Keratinocyte (primary cell): ENCODE results near the gene GNPTG. TPM values are rescaled to one million over a fixed set of nuclear protein-coding genes. Genes with fewer than 3 reads are reported as not detected.

Experiments
- DNase-seq: peaks from one replicate; pipeline ENCODE4 v3.0.0-alpha.2; 2011; ENCODE audit warnings: low read depth, missing footprints, low spot score
- FAIRE-seq: peaks from 2 replicates; lab custom pipeline; 2011; peaks lifted over from hg19 to GRCh38; lab: Jason Lieb, UNC
- H2AFZ ChIP-seq: 2 replicates; pipeline ENCODE4 v1.6.0; 2012; ENCODE audit warnings: low read length, control low read depth, inconsistent platforms; ENCODE audit not compliant: control insufficient read depth
- H3K27ac ChIP-seq: 2 replicates; pipeline ENCODE4 v1.5.1; 2011; ENCODE audit warnings: low read length; ENCODE audit not compliant: control insufficient read depth, insufficient read depth
- H3K27me3 ChIP-seq: 3 replicates; pipeline ENCODE4 v1.6.0; 2011; ENCODE audit warnings: low read length; ENCODE audit not compliant: control insufficient read depth, insufficient read depth; ENCODE audit errors: extremely low read depth
- H3K36me3 ChIP-seq, 2 experiments: 2 replicates in 1 of 2; 3 replicates in 1 of 2; pipeline ENCODE4 v1.5.1; 2011; ENCODE audit warnings: low read length in 2 of 2, mild to moderate bottlenecking in 1 of 2; ENCODE audit not compliant: control insufficient read depth in 2 of 2, insufficient read depth in 2 of 2; ENCODE audit errors: extremely low read depth in 1 of 2
- H3K4me1 ChIP-seq: 3 replicates; pipeline ENCODE4 v1.5.1; 2011; ENCODE audit warnings: low read length; ENCODE audit not compliant: control insufficient read depth, insufficient read depth; ENCODE audit errors: extremely low read depth
- H3K4me2 ChIP-seq: 3 replicates; pipeline ENCODE4 v1.6.0; 2011; ENCODE audit warnings: low read depth, low read length; ENCODE audit not compliant: control insufficient read depth, insufficient read depth; ENCODE audit errors: extremely low read depth
- H3K4me3 ChIP-seq, 3 experiments: fragments of 200-600 bp in 1 of 3; sonication (generic) in 1 of 3; 2 replicates in 2 of 3; 3 replicates in 1 of 3; pipeline ENCODE4 v1.5.1; 2011 to 2016; ENCODE audit warnings: low read length in 3 of 3, mild to moderate bottlenecking in 3 of 3, control low read depth in 2 of 3, inconsistent platforms in 1 of 3, low read depth in 1 of 3, mixed read lengths in 1 of 3, mixed run types in 1 of 3, moderate library complexity in 1 of 3; ENCODE audit not compliant: control insufficient read depth in 2 of 3, insufficient read depth in 2 of 3; ENCODE audit errors: extremely low read depth in 1 of 3
- H3K79me2 ChIP-seq: 2 replicates; pipeline ENCODE4 v1.6.0; 2012; ENCODE audit warnings: low read length; ENCODE audit not compliant: control insufficient read depth, insufficient read depth
- H3K9ac ChIP-seq: 3 replicates; pipeline ENCODE4 v1.6.0; 2011; ENCODE audit warnings: low read length; ENCODE audit not compliant: control insufficient read depth, insufficient read depth; ENCODE audit errors: extremely low read depth
- H3K9me1 ChIP-seq: 3 replicates; pipeline ENCODE4 v1.6.0; 2011; ENCODE audit warnings: low read length; ENCODE audit not compliant: control insufficient read depth, insufficient read depth; ENCODE audit errors: extremely low read depth
- H3K9me3 ChIP-seq: 2 replicates; pipeline ENCODE4 v1.5.1; 2012; ENCODE audit warnings: low read depth, low read length; ENCODE audit not compliant: control insufficient read depth
- H4K20me1 ChIP-seq: 3 replicates; pipeline ENCODE4 v1.6.0; 2011; ENCODE audit warnings: low read length; ENCODE audit not compliant: control insufficient read depth, insufficient read depth; ENCODE audit errors: extremely low read depth
- CTCF ChIP-seq, 3 experiments: IDR thresholded peaks in 1 of 3; conservative IDR thresholded peaks in 1 of 3; optimal IDR thresholded peaks in 1 of 3; 2 replicates in 2 of 3; 3 replicates in 1 of 3; pipeline versions ENCODE3 to v1.5.1; 2011; ENCODE audit warnings: low read length in 3 of 3, mild to moderate bottlenecking in 3 of 3, moderate library complexity in 2 of 3, control low read depth in 1 of 3, inconsistent platforms in 1 of 3; ENCODE audit not compliant: insufficient read depth in 2 of 3; ENCODE audit errors: extremely low read depth in 1 of 3
- EZH2 ChIP-seq: IDR thresholded peaks from one replicate; pipeline ENCODE4 v1.6.1; 2012; ENCODE audit warnings: inconsistent platforms, mild to moderate bottlenecking, low read length, moderate library complexity
- dilution Hi-C: fragments of 300-500 bp; cut with MboI; formaldehyde crosslinking; loops from one replicate; pipeline ENCODE4 v1.7.0; 2020; ENCODE audit warnings: low sequenced_read_pairs; ENCODE audit not compliant: extremely low pct_ligation_motif_present
- polyA plus RNA-seq, 5 experiments: library from polyadenylated mRNA; depleted of rRNA in 3 of 5; stranded (reverse) in 3 of 5; stranded (forward) in 1 of 5; unstranded in 1 of 5; fragments of >200 nt; gene quantifications; 1 replicate in 1 of 5; 2 replicates in 3 of 5; 3 replicates in 1 of 5; pipeline versions ENCODE4 v1.2.1 to v1.2.3, GENCODE V29; 2011 to 2012; ENCODE audit warnings: missing spikeins in 2 of 5, low read depth in 1 of 5, low replicate concordance in 1 of 5

The GNPTG gene
- polyA plus RNA-seq, 1 donor (not counting 4 experiments of a cell fraction or from before 2014, with no cell fraction given), result 30.9 TPM

- H3K36me3 ChIP-seq, result peaks cover 12 to 15% of the 10 kb centered on the region in 2 experiments
- TF ChIP-seq CTCF (optimal IDR thresholded peaks at IDR 0.05 in 1 of 3, IDR thresholded peaks at IDR 0.05 in 1 of 3, conservative IDR thresholded peaks at IDR 0.05 in 1 of 3; ENCODE audit: extremely low read depth in 1 of 3, insufficient read depth in 2 of 3, low read length in 3 of 3) (no peak), EZH2 (no peak)
- H3K27me3 ChIP-seq, result no peaks in the 10 kb centered on the region
- peaks cover 4% of the 10 kb centered on the region for H3K9me1 ChIP-seq
- no peak for DNase-seq
- peaks cover 2% of the 10 kb centered on the region for H4K20me1 ChIP-seq
- peak overlapping the region; percentile 74 for H3K4me2 ChIP-seq
- peak overlapping the region; percentile 19 for H2AFZ ChIP-seq
- H3K9me3 ChIP-seq, result no peaks in the 10 kb centered on the region
- H3K4me3 ChIP-seq, result peak overlapping the region; percentile 64 to 97 (median 90)
- FAIRE-seq, result no peak
- H3K9ac ChIP-seq, result peak overlapping the region; percentile 81
- H3K27ac ChIP-seq, result peak overlapping the region; percentile 56
- peaks cover 57% of the 10 kb centered on the region for H3K79me2 ChIP-seq
- dilution Hi-C loops, result no loop called here
- peaks cover 30% of the 10 kb centered on the region for H3K4me1 ChIP-seq
Observed at GRCh38 chr16:1351215-1351581, 533 bp upstream of the GNPTG start.

- H3K79me2 ChIP-seq, result peaks cover 69% of the 10 kb centered on the region
- no peak for TF ChIP-seq EZH2
- TF ChIP-seq CTCF (optimal IDR thresholded peaks at IDR 0.05 in 1 of 3, IDR thresholded peaks at IDR 0.05 in 1 of 3, conservative IDR thresholded peaks at IDR 0.05 in 1 of 3; ENCODE audit: extremely low read depth in 1 of 3, insufficient read depth in 2 of 3, low read length in 3 of 3), result no peak
- DNase-seq (no peak), FAIRE-seq (no peak)
- no peak overlapping the region for H3K4me2 ChIP-seq
- H3K27ac ChIP-seq, result no peak overlapping the region
- dilution Hi-C loops, result no loop called here
- no peaks in the 10 kb centered on the region for H3K27me3 ChIP-seq
- H3K4me1 ChIP-seq, result peaks cover 18% of the 10 kb centered on the region
- no peaks in the 10 kb centered on the region for H4K20me1 ChIP-seq
- peaks cover 4% of the 10 kb centered on the region for H3K9me1 ChIP-seq
- H2AFZ ChIP-seq, result no peak overlapping the region
- no peaks in the 10 kb centered on the region for H3K9me3 ChIP-seq
- peaks cover 3 to 4% of the 10 kb centered on the region in 2 experiments for H3K36me3 ChIP-seq
- H3K4me3 ChIP-seq, result no peak overlapping the region
- H3K9ac ChIP-seq, result no peak overlapping the region
Observed at GRCh38 chr16:1354815-1355540, 3.2 kb downstream of the GNPTG start.
